Measurements from ENCODE around the gene SLC9A5. TPM values are rescaled to one million over a fixed set of nuclear protein-coding genes. Genes with fewer than 3 reads are reported as not detected.

Gene SLC9A5
- total and polyA plus RNA-seq, 2 donors (not counting 3 experiments of a cell fraction or from before 2014, with no cell fraction given): 2.7 to 2.8 TPM

- Histone ChIP-seq H3K79me2 (ENCODE audit: control insufficient read depth, insufficient read depth, low read length) (no peaks in the 10 kb centered on the region), H3K27ac (ENCODE audit: insufficient read depth, low read depth, low read length) (no peak overlapping the region), H3K9ac (replicated peaks; ENCODE audit: extremely low read depth, insufficient read depth, low read length) (no peak overlapping the region), H3K4me1 (ENCODE audit: control insufficient read depth, extremely low read depth, insufficient read depth, low read length) (no peaks in the 10 kb centered on the region), H4K20me1 (replicated peaks; ENCODE audit: control insufficient read depth, extremely low read depth, insufficient read depth, low read length) (no peaks in the 10 kb centered on the region), H3K9me3 (replicated peaks; ENCODE audit: control insufficient read depth, insufficient read depth, low read length) (no peaks in the 10 kb centered on the region), H2AFZ (ENCODE audit: low read depth, low read length) (no peak overlapping the region), H3K4me3 (replicated peaks in 1 of 3; ENCODE audit: insufficient read depth in 1 of 3, low read depth in 1 of 3, low read length in 3 of 3) (no peak overlapping the region), H3K27me3 (ENCODE audit: control insufficient read depth in 2 of 2, insufficient read depth in 2 of 2, low read length in 2 of 2) (no peaks in the 10 kb centered on the region), H3K4me2 (ENCODE audit: insufficient read depth, low read length) (no peak overlapping the region), H3K9me1 (replicated peaks; ENCODE audit: control insufficient read depth, extremely low read depth, insufficient read depth, low read length) (no peaks in the 10 kb centered on the region), H3K36me3 (ENCODE audit: control insufficient read depth in 2 of 2, extremely low read depth in 1 of 2, insufficient read depth in 2 of 2, low read length in 2 of 2) (no peaks in the 10 kb centered on the region)
- intact Hi-C loops (cut with micrococcal nuclease) (no loop called here), dilution Hi-C loops (cut with MboI; ENCODE audit: extremely low pct_ligation_motif_present, low sequenced_read_pairs) (no loop called here)
- POLR2A ChIA-PET: no interaction called here
- BruUV-seq (replicated peaks): TSS peak; percentile 8
- DNase-seq (ENCODE audit: low read depth, low spot score) (no peak), FAIRE-seq (no peak)
- CTCF ChIA-PET: interaction anchor here (0.8 to 4.5 kb wide), 6 partner anchors 8 to 142 kb away, joined by 3 to 55 read pairs (median 6); partner anchors contain the start of genes KCTD19 and LRRC36
- no peak for TF ChIP-seq CTCF (IDR thresholded peaks at IDR 0.05; ENCODE audit: extremely low read depth in 1 of 2, insufficient read depth in 1 of 2, low read depth in 1 of 2, low read length in 2 of 2)
- no peak for TF ChIP-seq JUN (IDR thresholded peaks at IDR 0.05; ENCODE audit: borderline replicate concordance, insufficient read depth, insufficient read length, low read depth)
- TF ChIP-seq GATA2 (IDR thresholded peaks at IDR 0.05; ENCODE audit: insufficient read depth, insufficient read length, low read depth, low read length): no peak
- no peak for TF ChIP-seq EZH2 (IDR thresholded peaks at IDR 0.05; ENCODE audit: borderline replicate concordance, low read depth, low read length, severe bottlenecking)
These were observed 37.9 kb downstream of the SLC9A5 start for GRCh38 chr16:67286441-67287235.

All from endothelial cell of umbilical vein (primary cell).